Measurements from ENCODE around the gene PPFIA2. TPM values are rescaled to one million over a fixed set of nuclear protein-coding genes. Genes with fewer than 3 reads are reported as not detected.

The PPFIA2 gene
- polyA plus RNA-seq, 1 of the 3 experiments (the other 2 are of a cell fraction) = not detected

GRCh38 chr12:81441629-81442028 is 317.5 kb downstream of the PPFIA2 start:
- Histone ChIP-seq H3K9me3 (no peaks in the 10 kb centered on the region), H3K9me2 (no peaks in the 10 kb centered on the region; the same call in 1 of the 2 replicates), H3K79me2 (ENCODE audit: insufficient read depth) (no peaks in the 10 kb centered on the region), H3K27me3 (ENCODE audit: insufficient read depth) (no peaks in the 10 kb centered on the region), H3K9ac (no peak overlapping the region), H3K4me1 (ENCODE audit: control insufficient read depth in 1 of 2, insufficient read depth in 2 of 2, low read depth in 1 of 2, low read length in 1 of 2) (no peaks in the 10 kb centered on the region), H3K4me2 (no peak overlapping the region), H3K27ac (ENCODE audit: low read depth in 2 of 2, low read length in 1 of 2) (no peak overlapping the region), H3F3A (replicated peaks; ENCODE audit: insufficient read depth) (no peaks in the 10 kb centered on the region), H4K20me1 (ENCODE audit: insufficient read depth) (no peaks in the 10 kb centered on the region), H2AFZ (ENCODE audit: low read depth) (no peak overlapping the region), H3K36me3 (replicated peaks in 1 of 2; ENCODE audit: control insufficient read depth in 1 of 2, insufficient read depth in 2 of 2, low read length in 1 of 2) (no peaks in the 10 kb centered on the region), H3K4me3 (ENCODE audit: low read depth in 2 of 2, low read length in 1 of 2) (no peak overlapping the region)
- TF ChIP-seq TEAD4 (IDR thresholded peaks at IDR 0.05; ENCODE audit: borderline replicate concordance, insufficient read depth) (no peak), RXRA (IDR thresholded peaks at IDR 0.05; ENCODE audit: borderline replicate concordance, low read depth) (no peak), RCOR1 (IDR thresholded peaks at IDR 0.05; ENCODE audit: low read length) (no peak), RFX5 (IDR thresholded peaks at IDR 0.05; ENCODE audit: low read length) (no peak), MXI1 (IDR thresholded peaks at IDR 0.05; ENCODE audit: low read depth, low read length) (no peak), EZH2phosphoT487 (IDR thresholded peaks at IDR 0.05; ENCODE audit: borderline replicate concordance, low read depth) (no peak), YY1 (IDR thresholded peaks at IDR 0.05; ENCODE audit: low read depth) (no peak), USF1 (IDR thresholded peaks at IDR 0.05; ENCODE audit: borderline replicate concordance, low read depth) (no peak), SMC3 (IDR thresholded peaks at IDR 0.05; ENCODE audit: low read depth, low read length) (no peak), GATA2 (CRISPR knock-in tag; IDR thresholded peaks at IDR 0.05) (no peak), ZBTB33 (IDR thresholded peaks at IDR 0.05; ENCODE audit: borderline replicate concordance, low read depth) (no peak), POLR2AphosphoS5 (IDR thresholded peaks at IDR 0.05; ENCODE audit: low read depth, low read length) (no peak), NRF1 (IDR thresholded peaks at IDR 0.05; ENCODE audit: low read depth, low read length) (no peak)
- TF ChIP-seq, protein P1, sequence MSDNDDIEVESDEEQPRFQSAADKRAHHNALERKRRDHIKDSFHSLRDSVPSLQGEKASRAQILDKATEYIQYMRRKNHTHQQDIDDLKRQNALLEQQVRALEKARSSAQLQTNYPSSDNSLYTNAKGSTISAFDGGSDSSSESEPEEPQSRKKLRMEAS (IDR thresholded peaks at IDR 0.05; ENCODE audit: low read depth) = no peak
- TF ChIP-seq, protein P2, sequence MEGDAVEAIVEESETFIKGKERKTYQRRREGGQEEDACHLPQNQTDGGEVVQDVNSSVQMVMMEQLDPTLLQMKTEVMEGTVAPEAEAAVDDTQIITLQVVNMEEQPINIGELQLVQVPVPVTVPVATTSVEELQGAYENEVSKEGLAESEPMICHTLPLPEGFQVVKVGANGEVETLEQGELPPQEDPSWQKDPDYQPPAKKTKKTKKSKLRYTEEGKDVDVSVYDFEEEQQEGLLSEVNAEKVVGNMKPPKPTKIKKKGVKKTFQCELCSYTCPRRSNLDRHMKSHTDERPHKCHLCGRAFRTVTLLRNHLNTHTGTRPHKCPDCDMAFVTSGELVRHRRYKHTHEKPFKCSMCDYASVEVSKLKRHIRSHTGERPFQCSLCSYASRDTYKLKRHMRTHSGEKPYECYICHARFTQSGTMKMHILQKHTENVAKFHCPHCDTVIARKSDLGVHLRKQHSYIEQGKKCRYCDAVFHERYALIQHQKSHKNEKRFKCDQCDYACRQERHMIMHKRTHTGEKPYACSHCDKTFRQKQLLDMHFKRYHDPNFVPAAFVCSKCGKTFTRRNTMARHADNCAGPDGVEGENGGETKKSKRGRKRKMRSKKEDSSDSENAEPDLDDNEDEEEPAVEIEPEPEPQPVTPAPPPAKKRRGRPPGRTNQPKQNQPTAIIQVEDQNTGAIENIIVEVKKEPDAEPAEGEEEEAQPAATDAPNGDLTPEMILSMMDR (IDR thresholded peaks at IDR 0.05) = no peak
- TF ChIP-seq, protein P3, sequence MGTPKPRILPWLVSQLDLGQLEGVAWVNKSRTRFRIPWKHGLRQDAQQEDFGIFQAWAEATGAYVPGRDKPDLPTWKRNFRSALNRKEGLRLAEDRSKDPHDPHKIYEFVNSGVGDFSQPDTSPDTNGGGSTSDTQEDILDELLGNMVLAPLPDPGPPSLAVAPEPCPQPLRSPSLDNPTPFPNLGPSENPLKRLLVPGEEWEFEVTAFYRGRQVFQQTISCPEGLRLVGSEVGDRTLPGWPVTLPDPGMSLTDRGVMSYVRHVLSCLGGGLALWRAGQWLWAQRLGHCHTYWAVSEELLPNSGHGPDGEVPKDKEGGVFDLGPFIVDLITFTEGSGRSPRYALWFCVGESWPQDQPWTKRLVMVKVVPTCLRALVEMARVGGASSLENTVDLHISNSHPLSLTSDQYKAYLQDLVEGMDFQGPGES (IDR thresholded peaks at IDR 0.05; ENCODE audit: low read depth, low read length) = no peak
- CTCF ChIA-PET = interaction anchor here (1.0 kb wide), 1 partner anchor 9 kb away, joined by 3 read pairs; no protein-coding TSS in a partner anchor
- DNase-seq = no peak
- WGBS (ENCODE audit: low lambda C conversion rate) = 30% methylated on average over 6 of the region's 6 CpGs
- POLR2A ChIA-PET = no interaction called here
